Astrocyte (in vitro differentiated cells and primary cell): ENCODE results near the gene RNF166. TPM values are rescaled to one million over a fixed set of nuclear protein-coding genes. Genes with fewer than 3 reads are reported as not detected.
A peak's percentile ranks its signal among the peaks of the same experiment; 100 is the strongest.

ENCODE experiments used
- DNase-seq: peaks from one replicate; pipeline ENCODE4 v3.0.0-alpha.2; 2010; ENCODE audit warnings: low read depth
- FAIRE-seq: peaks from 2 replicates; lab custom pipeline; 2011; peaks lifted over from hg19 to GRCh38; lab: Jason Lieb, UNC
- H2AFZ ChIP-seq: 2 replicates; pipeline ENCODE4 v1.6.0; 2012; ENCODE audit warnings: low read depth, low read length, inconsistent platforms
- H3K27ac ChIP-seq: 2 replicates; pipeline ENCODE4 v1.5.1; 2011; ENCODE audit warnings: low read depth, low read length, inconsistent platforms
- H3K27me3 ChIP-seq: 2 replicates; pipeline ENCODE4 v1.6.0; 2011; ENCODE audit warnings: low read length, inconsistent platforms; ENCODE audit not compliant: insufficient read depth
- H3K36me3 ChIP-seq: 2 replicates; pipeline ENCODE4 v1.5.1; 2011; ENCODE audit warnings: low read length, inconsistent platforms; ENCODE audit not compliant: insufficient read depth
- H3K4me1 ChIP-seq: 2 replicates; pipeline ENCODE4 v1.5.1; 2011; ENCODE audit warnings: low read length, inconsistent platforms; ENCODE audit not compliant: insufficient read depth
- H3K4me2 ChIP-seq: 2 replicates; pipeline ENCODE4 v1.6.0; 2012; ENCODE audit warnings: low read length, inconsistent platforms
- H3K4me3 ChIP-seq: 2 replicates; pipeline ENCODE4 v1.5.1; 2011; ENCODE audit warnings: low read depth, mild to moderate bottlenecking, low read length, inconsistent platforms; ENCODE audit not compliant: insufficient read depth
- H3K79me2 ChIP-seq: 2 replicates; pipeline ENCODE4 v1.6.0; 2012; ENCODE audit warnings: mild to moderate bottlenecking, low read length, inconsistent platforms; ENCODE audit not compliant: insufficient read depth
- H3K9ac ChIP-seq: 2 replicates; pipeline ENCODE4 v1.6.0; 2012; ENCODE audit warnings: mild to moderate bottlenecking, low read length, inconsistent platforms
- H3K9me3 ChIP-seq: 2 replicates; pipeline ENCODE4 v1.5.1; 2012; ENCODE audit warnings: low read depth, mild to moderate bottlenecking, low read length, inconsistent platforms; ENCODE audit not compliant: insufficient read depth
- H4K20me1 ChIP-seq: 2 replicates; pipeline ENCODE4 v1.6.0; 2012; ENCODE audit warnings: low read length, inconsistent platforms; ENCODE audit not compliant: insufficient read depth
- H3K27ac Mint-ChIP-seq: one replicate; pipeline ENCODE4 v1.8.0; 2021; ENCODE audit warnings: mild to moderate bottlenecking, mixed read lengths; ENCODE audit not compliant: unreplicated experiment
- H3K27me3 Mint-ChIP-seq: one replicate; pipeline ENCODE4 v1.8.0; 2021; ENCODE audit warnings: low read depth, mixed read lengths; ENCODE audit not compliant: unreplicated experiment
- H3K36me3 Mint-ChIP-seq: one replicate; pipeline ENCODE4 v1.8.0; 2021; ENCODE audit warnings: low read depth, mixed read lengths; ENCODE audit not compliant: unreplicated experiment
- H3K4me1 Mint-ChIP-seq: one replicate; pipeline ENCODE4 v1.8.0; 2021; ENCODE audit warnings: low read depth, mixed read lengths; ENCODE audit not compliant: unreplicated experiment
- H3K4me3 Mint-ChIP-seq: one replicate; pipeline ENCODE4 v1.8.0; 2021; ENCODE audit warnings: mild to moderate bottlenecking, moderate library complexity, mixed read lengths; ENCODE audit not compliant: unreplicated experiment
- H3K9me3 Mint-ChIP-seq: one replicate; pipeline ENCODE4 v1.8.0; 2021; ENCODE audit warnings: mild to moderate bottlenecking, mixed read lengths; ENCODE audit not compliant: unreplicated experiment
- EZH2 ChIP-seq: IDR thresholded peaks from 2 replicates; pipeline ENCODE4 v1.6.1; 2012; ENCODE audit warnings: mild to moderate bottlenecking, low read length, inconsistent platforms; ENCODE audit not compliant: insufficient read depth
- total RNA-seq: library from RNA; stranded (reverse); gene quantifications from 2 replicates; pipeline ENCODE4 v1.2.1, GENCODE V29; 2021
- TF ChIP-seq, protein P1 (sequence below): IDR thresholded peaks from 2 replicates; pipeline ENCODE4 v1.5.1; 2011; ENCODE audit warnings: low read depth, mild to moderate bottlenecking, inconsistent platforms, low read length, moderate library complexity; ENCODE audit not compliant: insufficient read depth

RNF166 gene
- total RNA-seq, 1 donor from 2014 or later: 15.4 TPM

DNA sequence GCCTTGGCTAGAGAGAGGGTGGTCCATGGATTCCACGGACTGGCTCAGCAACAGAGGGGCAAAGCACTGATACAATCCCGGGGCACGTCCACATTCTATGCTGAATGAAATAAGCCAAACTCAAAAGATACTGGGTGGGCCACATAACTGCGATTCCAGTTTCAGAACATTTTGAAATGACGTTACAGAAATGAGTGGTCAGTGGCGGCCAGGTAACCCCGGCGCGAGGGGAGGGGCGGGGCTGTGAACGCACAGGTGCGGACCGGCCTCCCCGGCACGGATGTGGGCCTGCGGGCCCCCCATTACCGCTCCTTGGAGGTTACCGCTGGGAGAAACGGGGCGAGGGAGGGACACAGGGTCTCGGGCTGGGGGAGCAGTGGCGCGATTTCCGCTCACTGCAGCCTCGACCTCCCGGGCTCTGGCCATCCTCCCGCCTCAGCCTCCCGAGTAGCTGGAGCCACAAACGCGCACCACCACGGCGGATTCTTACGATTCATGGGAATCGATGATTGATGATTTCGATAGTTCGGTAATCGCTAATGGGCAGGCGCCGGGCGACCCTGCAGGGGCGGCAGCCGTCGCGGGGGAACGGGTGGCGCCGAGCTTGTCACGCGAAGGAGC lies 43.9 kb downstream of the RNF166 start:
- peak overlapping the region; percentile 86 for H3K4me2 ChIP-seq
- peak overlapping the region; percentile 75 for H2AFZ ChIP-seq
- no peaks in the 10 kb centered on the region for H3K9me3 ChIP-seq
- peak overlapping the region; percentile 89 for H3K9ac ChIP-seq
- Mint-ChIP-seq H3K9me3 (no peaks in the 10 kb centered on the region), H3K27ac (peak overlapping the region; percentile 55), H3K36me3 (no peaks in the 10 kb centered on the region), H3K4me3 (peak overlapping the region; percentile 92), H3K4me1 (peaks cover 7% of the 10 kb centered on the region), H3K27me3 (no peaks in the 10 kb centered on the region)
- H3K4me3 ChIP-seq: peak overlapping the region; percentile 95
- H3K36me3 ChIP-seq: no peaks in the 10 kb centered on the region
- H3K4me1 ChIP-seq: peaks cover 6% of the 10 kb centered on the region
- H4K20me1 ChIP-seq: peaks cover 41% of the 10 kb centered on the region
- peak overlapping the region; percentile 86 for H3K27ac ChIP-seq
- TF ChIP-seq EZH2: no peak
- TF ChIP-seq, protein P1, sequence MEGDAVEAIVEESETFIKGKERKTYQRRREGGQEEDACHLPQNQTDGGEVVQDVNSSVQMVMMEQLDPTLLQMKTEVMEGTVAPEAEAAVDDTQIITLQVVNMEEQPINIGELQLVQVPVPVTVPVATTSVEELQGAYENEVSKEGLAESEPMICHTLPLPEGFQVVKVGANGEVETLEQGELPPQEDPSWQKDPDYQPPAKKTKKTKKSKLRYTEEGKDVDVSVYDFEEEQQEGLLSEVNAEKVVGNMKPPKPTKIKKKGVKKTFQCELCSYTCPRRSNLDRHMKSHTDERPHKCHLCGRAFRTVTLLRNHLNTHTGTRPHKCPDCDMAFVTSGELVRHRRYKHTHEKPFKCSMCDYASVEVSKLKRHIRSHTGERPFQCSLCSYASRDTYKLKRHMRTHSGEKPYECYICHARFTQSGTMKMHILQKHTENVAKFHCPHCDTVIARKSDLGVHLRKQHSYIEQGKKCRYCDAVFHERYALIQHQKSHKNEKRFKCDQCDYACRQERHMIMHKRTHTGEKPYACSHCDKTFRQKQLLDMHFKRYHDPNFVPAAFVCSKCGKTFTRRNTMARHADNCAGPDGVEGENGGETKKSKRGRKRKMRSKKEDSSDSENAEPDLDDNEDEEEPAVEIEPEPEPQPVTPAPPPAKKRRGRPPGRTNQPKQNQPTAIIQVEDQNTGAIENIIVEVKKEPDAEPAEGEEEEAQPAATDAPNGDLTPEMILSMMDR: no peak
- DNase-seq: no peak
- FAIRE-seq: no peak
- peaks cover 43% of the 10 kb centered on the region for H3K79me2 ChIP-seq
- no peaks in the 10 kb centered on the region for H3K27me3 ChIP-seq

DNA sequence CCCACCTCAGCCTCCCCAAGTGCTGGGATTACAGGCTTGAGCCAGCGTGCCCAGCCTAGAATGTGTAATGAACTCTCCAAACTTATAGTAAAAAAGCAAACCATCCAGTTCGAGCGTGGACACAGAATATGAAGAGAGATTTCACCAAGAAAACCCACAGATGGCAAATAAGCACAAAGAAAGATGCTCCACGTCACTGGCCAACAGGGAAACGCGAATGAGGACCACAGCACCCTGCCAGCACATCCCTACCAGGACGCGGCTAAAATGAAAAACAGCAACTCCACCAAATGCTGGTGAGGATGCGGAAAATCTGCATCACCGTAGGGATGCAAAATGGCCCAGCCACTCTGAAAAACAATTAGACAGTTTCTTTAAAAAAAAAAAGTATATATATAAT lies 44.7 kb downstream of the RNF166 start:
- Histone ChIP-seq H3K9me3 (no peaks in the 10 kb centered on the region), H3K4me1 (peaks cover 6% of the 10 kb centered on the region), H3K4me2 (peak overlapping the region; percentile 52), H4K20me1 (peaks cover 49% of the 10 kb centered on the region), H3K27me3 (no peaks in the 10 kb centered on the region), H3K79me2 (peaks cover 43% of the 10 kb centered on the region), H2AFZ (no peak overlapping the region), H3K9ac (no peak overlapping the region), H3K27ac (no peak overlapping the region), H3K4me3 (no peak overlapping the region), H3K36me3 (no peaks in the 10 kb centered on the region)
- DNase-seq (no peak), FAIRE-seq (no peak)
- no peaks in the 10 kb centered on the region for H3K27me3 Mint-ChIP-seq
- no peaks in the 10 kb centered on the region for H3K36me3 Mint-ChIP-seq
- peaks cover 6% of the 10 kb centered on the region for H3K4me1 Mint-ChIP-seq
- no peaks in the 10 kb centered on the region for H3K9me3 Mint-ChIP-seq
- peak overlapping the region; percentile 55 for H3K4me3 Mint-ChIP-seq
- H3K27ac Mint-ChIP-seq: no peak overlapping the region
- TF ChIP-seq, protein P1: no peak
- TF ChIP-seq EZH2: no peak

GRCh38 chr16:88659160-88659559 lies 47.0 kb downstream of the RNF166 start:
- no peaks in the 10 kb centered on the region for H3K9me3 ChIP-seq
- no peak overlapping the region for H2AFZ ChIP-seq
- H3K79me2 ChIP-seq: peaks cover 39% of the 10 kb centered on the region
- TF ChIP-seq, protein P1: no peak
- TF ChIP-seq EZH2: no peak
- Mint-ChIP-seq H3K9me3 (no peaks in the 10 kb centered on the region), H3K27me3 (no peaks in the 10 kb centered on the region), H3K27ac (no peak overlapping the region), H3K36me3 (no peaks in the 10 kb centered on the region), H3K4me3 (no peak overlapping the region), H3K4me1 (peaks cover 6% of the 10 kb centered on the region)
- no peaks in the 10 kb centered on the region for H3K36me3 ChIP-seq
- H3K4me1 ChIP-seq: peaks cover 6% of the 10 kb centered on the region
- H3K4me3 ChIP-seq: no peak overlapping the region
- H3K27me3 ChIP-seq: no peaks in the 10 kb centered on the region
- DNase-seq: no peak
- peaks cover 54% of the 10 kb centered on the region for H4K20me1 ChIP-seq
- no peak overlapping the region for H3K9ac ChIP-seq
- no peak overlapping the region for H3K4me2 ChIP-seq
- FAIRE-seq: no peak
- H3K27ac ChIP-seq: no peak overlapping the region
